Astrocyte of the cerebellum (primary cell): Measurements from ENCODE around the gene EIF4E1B.

ENCODE experiments used
- DNase-seq: peaks from one replicate; pipeline ENCODE4 v3.0.0-alpha.2; 2011; ENCODE audit warnings: low read depth
- H3K4me3 ChIP-seq: 2 replicates; pipeline ENCODE4 v1.5.1; 2011; ENCODE audit warnings: mild to moderate bottlenecking, low read depth, low read length, moderate library complexity
- in situ Hi-C: cut with HindIII; loops from 2 replicates; pipeline ENCODE4 v1.10.0; 2017; ENCODE audit warnings: low sequenced_read_pairs
- TF ChIP-seq, protein P1 (sequence below): IDR thresholded peaks from 2 replicates; pipeline ENCODE4 v1.5.1; 2012; ENCODE audit warnings: low read length, low read depth, moderate library complexity, mild to moderate bottlenecking; ENCODE audit errors: missing control alignments

Gene EIF4E1B

DNA sequence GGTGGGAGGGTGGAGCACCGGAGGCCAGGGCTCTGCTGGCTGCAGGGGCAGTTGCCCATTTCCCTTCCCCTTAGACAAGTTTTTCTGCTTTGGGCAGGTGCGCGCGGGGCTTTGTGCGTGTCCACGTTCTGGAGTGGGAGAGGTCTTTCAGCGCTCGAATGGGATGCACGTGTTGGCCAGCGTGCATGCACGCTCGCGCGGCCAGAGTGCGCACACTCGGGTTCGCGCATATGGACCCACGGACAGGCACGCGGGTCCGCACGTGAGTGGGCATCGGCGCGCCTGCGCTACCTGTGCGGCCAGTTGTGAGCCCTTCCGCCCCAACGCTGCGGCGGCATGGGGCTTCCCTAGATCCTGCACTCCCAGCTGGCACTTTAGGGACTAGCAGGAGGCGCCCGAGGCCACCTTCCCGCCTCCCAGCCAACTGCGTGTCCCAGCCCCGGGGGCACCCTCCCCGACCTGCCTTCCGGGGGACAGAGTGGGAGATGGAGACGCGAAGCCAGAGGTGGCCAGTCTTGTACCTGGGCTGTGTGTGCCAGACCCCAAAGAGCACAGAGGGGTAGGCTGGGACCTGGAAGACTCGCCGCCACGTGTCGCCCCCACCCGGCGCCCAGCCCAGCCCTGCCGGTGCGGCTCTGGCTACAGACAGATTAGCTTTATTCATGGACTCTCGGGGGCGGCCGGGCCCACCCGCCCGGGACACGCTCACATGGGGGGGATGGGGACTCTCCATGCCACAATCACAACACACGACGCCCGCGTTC, 10.7 kb upstream of the EIF4E1B start:
- DNase-seq, result no peak
- in situ Hi-C loops, result no loop called here
- no peak overlapping the region for H3K4me3 ChIP-seq
- TF ChIP-seq, protein P1, sequence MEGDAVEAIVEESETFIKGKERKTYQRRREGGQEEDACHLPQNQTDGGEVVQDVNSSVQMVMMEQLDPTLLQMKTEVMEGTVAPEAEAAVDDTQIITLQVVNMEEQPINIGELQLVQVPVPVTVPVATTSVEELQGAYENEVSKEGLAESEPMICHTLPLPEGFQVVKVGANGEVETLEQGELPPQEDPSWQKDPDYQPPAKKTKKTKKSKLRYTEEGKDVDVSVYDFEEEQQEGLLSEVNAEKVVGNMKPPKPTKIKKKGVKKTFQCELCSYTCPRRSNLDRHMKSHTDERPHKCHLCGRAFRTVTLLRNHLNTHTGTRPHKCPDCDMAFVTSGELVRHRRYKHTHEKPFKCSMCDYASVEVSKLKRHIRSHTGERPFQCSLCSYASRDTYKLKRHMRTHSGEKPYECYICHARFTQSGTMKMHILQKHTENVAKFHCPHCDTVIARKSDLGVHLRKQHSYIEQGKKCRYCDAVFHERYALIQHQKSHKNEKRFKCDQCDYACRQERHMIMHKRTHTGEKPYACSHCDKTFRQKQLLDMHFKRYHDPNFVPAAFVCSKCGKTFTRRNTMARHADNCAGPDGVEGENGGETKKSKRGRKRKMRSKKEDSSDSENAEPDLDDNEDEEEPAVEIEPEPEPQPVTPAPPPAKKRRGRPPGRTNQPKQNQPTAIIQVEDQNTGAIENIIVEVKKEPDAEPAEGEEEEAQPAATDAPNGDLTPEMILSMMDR, result no peak

DNA sequence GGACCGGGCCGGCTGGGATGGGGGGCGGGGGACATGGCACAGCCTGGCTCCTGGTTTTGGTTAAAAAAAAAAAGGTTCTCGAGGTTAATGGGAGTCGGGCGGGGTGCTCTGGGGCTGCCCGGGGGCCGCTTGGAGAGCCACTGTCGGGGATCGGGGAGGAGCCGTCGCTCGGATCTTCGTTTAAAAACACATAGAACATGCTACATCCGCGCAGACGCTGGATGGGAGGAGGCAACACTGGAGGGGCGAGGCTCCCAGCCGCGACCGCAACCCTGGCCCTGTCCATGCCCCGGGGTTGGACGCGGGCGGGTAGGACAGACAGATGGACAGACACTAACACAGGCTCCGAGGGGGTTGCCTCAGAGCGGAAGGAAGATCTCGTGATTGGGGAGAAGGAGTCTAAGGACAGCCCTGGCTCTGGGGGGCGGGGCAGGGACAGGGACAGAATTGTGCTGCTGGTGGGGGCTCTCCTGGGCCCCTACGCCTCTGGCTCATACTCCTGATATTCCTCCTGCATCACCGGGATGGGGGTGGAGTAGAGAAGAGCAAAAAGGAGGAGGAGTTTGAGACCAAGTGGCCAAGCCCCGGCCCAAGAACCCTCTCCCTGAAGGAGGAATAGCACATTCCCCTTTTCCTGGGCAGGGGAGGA, 10.0 kb upstream of the EIF4E1B start:
- TF ChIP-seq, protein P1, result no peak
- in situ Hi-C loops, result no loop called here
- DNase-seq, result no peak
- no peak overlapping the region for H3K4me3 ChIP-seq

DNA sequence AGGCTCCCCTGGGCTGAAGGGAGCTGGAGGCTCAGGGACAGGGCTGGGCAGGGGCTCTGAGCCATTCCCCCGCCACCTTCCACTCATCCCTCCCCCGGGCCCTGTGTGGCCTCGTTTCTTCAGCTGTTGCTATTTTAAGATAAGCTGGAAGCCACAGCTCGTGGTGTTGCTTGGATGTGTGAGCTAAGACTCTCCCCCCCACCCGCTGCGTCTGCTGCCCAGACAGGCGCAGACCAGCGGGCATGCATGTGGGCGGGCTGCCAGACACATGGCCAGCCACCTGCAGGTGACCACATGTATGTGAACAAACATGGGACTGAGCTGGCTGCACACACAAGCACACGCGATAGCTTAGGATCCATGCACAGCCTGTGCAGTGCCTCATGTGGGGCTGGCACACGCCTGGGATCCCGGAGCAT, 8.8 kb upstream of the EIF4E1B start:
- DNase-seq, result no peak
- TF ChIP-seq, protein P1, result no peak
- in situ Hi-C loops, result no loop called here
- H3K4me3 ChIP-seq, result no peak overlapping the region

DNA sequence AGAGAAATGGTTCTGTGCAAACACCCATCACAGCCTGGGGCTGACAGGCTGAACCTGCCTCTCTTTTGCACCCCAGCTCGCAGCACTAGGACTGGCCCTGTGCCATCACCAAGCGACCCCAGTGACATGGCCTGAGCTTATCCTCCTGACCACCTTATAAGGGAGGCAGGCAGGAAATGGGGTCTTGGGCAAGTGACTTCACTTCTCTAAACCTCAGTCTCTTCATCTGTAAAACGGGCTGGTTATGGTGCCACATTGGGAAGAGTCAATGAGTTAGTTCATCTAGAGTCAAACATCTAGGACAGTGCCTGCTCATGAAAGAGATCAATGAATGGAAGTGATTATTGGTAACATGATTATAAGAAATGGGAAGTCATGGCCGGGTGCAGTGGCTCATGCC, 6.3 kb upstream of the EIF4E1B start:
- no peak overlapping the region for H3K4me3 ChIP-seq
- DNase-seq, result no peak
- in situ Hi-C loops, result no loop called here
- TF ChIP-seq, protein P1, result no peak

DNA sequence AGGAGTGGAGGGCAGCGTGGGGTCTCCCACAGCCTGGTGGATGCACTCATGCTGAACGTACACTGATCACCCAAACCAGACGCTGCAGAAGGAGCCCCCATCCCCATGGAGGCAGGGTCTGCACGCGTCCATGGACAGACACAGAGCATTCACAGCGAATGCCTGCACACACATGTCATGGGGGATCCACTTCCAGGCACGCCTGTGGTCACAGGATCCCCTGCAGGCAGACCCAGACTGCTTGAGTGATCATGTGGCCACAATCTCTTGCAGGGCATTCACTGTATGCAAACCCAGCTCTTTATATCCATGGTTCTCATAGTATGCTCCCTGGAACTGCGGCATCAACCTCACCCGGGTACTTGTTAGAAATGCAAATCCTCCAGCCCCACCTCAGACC, 5.5 kb upstream of the EIF4E1B start:
- TF ChIP-seq, protein P1, result no peak
- H3K4me3 ChIP-seq, result no peak overlapping the region
- in situ Hi-C loops, result no loop called here
- no peak for DNase-seq

DNA sequence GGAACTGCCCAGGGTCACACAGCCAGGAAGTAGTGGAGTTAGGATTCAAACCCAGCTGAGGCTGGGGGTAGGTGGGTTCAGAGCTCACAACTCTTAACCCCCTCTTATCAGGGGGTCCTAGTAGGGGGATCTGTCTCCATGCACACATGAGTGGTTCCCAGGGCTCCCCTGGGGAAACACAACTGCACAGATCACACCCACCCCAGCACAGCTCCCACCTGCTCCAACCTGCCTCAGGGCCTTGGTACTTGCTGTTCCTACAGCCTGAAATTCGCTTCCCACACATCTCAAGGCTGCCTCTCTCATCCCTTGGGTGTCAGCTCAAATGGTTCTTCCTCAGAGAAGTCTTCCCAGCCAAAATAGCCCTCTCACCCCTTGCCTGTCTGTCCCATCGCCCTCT, 5.0 kb upstream of the EIF4E1B start:
- H3K4me3 ChIP-seq, result no peak overlapping the region
- in situ Hi-C loops, result no loop called here
- TF ChIP-seq, protein P1, result no peak
- no peak for DNase-seq
